Prostate gland (tissue), 2 donors: ENCODE measurements around the gene NTN5.

Experiments used
- POLR2A ChIP-seq: fragments of 450-650 bp; IDR thresholded peaks from one replicate; pipeline ENCODE4 v1.6.1; 2016; ENCODE audit warnings: antibody characterized with exemption, mild to moderate bottlenecking
- POLR2AphosphoS5 ChIP-seq: sonication (generic); formaldehyde crosslinking; IDR thresholded peaks from one replicate; pipeline ENCODE4 v1.6.1; 2017; ENCODE audit warnings: antibody characterized with exemption
- TF ChIP-seq, protein P1 (sequence below), 4 experiments: fragments of 200-600 bp in 2 of 4; fragments of 450-650 bp in 2 of 4; sonication (generic) in 2 of 4; IDR thresholded peaks; 1 replicate in 3 of 4; 2 replicates in 1 of 4; pipeline ENCODE4 v1.5.1; 2016 to 2019; ENCODE audit warnings: antibody characterized with exemption in 4 of 4, mild to moderate bottlenecking in 2 of 4, moderate library complexity in 2 of 4

DNA sequence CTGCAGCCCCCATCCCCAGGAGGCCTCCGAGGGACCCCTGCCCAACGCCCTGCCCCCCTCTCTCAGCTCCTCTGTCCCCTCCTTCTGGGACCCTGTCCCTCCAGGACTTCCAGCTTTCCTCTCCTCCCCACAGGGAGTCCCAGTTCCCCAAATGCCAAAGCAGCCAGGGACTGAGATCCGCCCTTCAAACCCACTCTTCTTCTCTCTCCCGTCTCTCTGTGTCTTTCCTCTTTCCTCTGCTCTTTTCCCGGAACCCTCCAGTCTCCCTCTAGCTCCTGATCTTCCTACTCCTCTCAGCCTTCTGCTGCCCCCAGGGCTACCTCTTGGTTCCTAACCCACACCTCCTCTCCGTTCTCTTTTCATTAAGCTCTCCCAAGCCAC is 27.2 kb downstream of the NTN5 start:
- no peak for TF ChIP-seq POLR2A
- TF ChIP-seq, protein P1, sequence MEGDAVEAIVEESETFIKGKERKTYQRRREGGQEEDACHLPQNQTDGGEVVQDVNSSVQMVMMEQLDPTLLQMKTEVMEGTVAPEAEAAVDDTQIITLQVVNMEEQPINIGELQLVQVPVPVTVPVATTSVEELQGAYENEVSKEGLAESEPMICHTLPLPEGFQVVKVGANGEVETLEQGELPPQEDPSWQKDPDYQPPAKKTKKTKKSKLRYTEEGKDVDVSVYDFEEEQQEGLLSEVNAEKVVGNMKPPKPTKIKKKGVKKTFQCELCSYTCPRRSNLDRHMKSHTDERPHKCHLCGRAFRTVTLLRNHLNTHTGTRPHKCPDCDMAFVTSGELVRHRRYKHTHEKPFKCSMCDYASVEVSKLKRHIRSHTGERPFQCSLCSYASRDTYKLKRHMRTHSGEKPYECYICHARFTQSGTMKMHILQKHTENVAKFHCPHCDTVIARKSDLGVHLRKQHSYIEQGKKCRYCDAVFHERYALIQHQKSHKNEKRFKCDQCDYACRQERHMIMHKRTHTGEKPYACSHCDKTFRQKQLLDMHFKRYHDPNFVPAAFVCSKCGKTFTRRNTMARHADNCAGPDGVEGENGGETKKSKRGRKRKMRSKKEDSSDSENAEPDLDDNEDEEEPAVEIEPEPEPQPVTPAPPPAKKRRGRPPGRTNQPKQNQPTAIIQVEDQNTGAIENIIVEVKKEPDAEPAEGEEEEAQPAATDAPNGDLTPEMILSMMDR (IDR thresholded peaks at IDR 0.05) = no peak
- TF ChIP-seq POLR2AphosphoS5 = no peak
